Neural crest cell (in vitro differentiated cells): ENCODE data around the gene SNCB. TPM values are rescaled to one million over a fixed set of nuclear protein-coding genes. Genes with fewer than 3 reads are reported as not detected.

Source experiments
- DNase-seq: peaks from one replicate; pipeline ENCODE4 v3.0.0; 2021; ENCODE audit warnings: low read depth, mixed read lengths, low spot score
- H3K27ac Mint-ChIP-seq: one replicate; pipeline ENCODE4 v1.8.0; 2021; ENCODE audit warnings: mild to moderate bottlenecking, mixed read lengths; ENCODE audit not compliant: unreplicated experiment
- H3K27me3 Mint-ChIP-seq: 2 replicates; pipeline ENCODE4 v1.8.0; 2021; ENCODE audit warnings: low read depth, mild to moderate bottlenecking, mixed read lengths
- H3K36me3 Mint-ChIP-seq: 2 replicates; pipeline ENCODE4 v1.8.0; 2021; ENCODE audit warnings: low read depth, mild to moderate bottlenecking, mixed read lengths
- H3K4me1 Mint-ChIP-seq: 2 replicates; pipeline ENCODE4 v1.8.0; 2021; ENCODE audit warnings: mixed read lengths
- H3K4me3 Mint-ChIP-seq: one replicate; pipeline ENCODE4 v1.8.0; 2021; ENCODE audit warnings: mild to moderate bottlenecking, mixed read lengths
- H3K9me3 Mint-ChIP-seq: 2 replicates; pipeline ENCODE4 v1.8.0; 2021; ENCODE audit warnings: mixed read lengths
- total RNA-seq: library from RNA; stranded (reverse); gene quantifications from 2 replicates; pipeline ENCODE4 v1.2.1, GENCODE V29; 2021
- TF ChIP-seq, protein P1 (sequence below): fragments of 200-600 bp; sonication (generic); conservative IDR thresholded peaks from 2 replicates; pipeline ENCODE4 v1.5.0; 2021; ENCODE audit warnings: antibody characterized with exemption, mild to moderate bottlenecking

Gene SNCB
- total RNA-seq, 1 donor from 2014 or later, result 0.40 TPM

GRCh38 chr5:176659512-176659839 is 29.1 kb upstream of the SNCB start:
- no peak overlapping the region for H3K4me3 Mint-ChIP-seq
- peaks cover 6% of the 10 kb centered on the region for H3K27me3 Mint-ChIP-seq
- peaks cover 5% of the 10 kb centered on the region for H3K4me1 Mint-ChIP-seq
- no peaks in the 10 kb centered on the region for H3K9me3 Mint-ChIP-seq
- no peaks in the 10 kb centered on the region for H3K36me3 Mint-ChIP-seq
- TF ChIP-seq, protein P1, sequence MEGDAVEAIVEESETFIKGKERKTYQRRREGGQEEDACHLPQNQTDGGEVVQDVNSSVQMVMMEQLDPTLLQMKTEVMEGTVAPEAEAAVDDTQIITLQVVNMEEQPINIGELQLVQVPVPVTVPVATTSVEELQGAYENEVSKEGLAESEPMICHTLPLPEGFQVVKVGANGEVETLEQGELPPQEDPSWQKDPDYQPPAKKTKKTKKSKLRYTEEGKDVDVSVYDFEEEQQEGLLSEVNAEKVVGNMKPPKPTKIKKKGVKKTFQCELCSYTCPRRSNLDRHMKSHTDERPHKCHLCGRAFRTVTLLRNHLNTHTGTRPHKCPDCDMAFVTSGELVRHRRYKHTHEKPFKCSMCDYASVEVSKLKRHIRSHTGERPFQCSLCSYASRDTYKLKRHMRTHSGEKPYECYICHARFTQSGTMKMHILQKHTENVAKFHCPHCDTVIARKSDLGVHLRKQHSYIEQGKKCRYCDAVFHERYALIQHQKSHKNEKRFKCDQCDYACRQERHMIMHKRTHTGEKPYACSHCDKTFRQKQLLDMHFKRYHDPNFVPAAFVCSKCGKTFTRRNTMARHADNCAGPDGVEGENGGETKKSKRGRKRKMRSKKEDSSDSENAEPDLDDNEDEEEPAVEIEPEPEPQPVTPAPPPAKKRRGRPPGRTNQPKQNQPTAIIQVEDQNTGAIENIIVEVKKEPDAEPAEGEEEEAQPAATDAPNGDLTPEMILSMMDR, result no peak
- DNase-seq, result no peak
- H3K27ac Mint-ChIP-seq, result no peak overlapping the region

DNA sequence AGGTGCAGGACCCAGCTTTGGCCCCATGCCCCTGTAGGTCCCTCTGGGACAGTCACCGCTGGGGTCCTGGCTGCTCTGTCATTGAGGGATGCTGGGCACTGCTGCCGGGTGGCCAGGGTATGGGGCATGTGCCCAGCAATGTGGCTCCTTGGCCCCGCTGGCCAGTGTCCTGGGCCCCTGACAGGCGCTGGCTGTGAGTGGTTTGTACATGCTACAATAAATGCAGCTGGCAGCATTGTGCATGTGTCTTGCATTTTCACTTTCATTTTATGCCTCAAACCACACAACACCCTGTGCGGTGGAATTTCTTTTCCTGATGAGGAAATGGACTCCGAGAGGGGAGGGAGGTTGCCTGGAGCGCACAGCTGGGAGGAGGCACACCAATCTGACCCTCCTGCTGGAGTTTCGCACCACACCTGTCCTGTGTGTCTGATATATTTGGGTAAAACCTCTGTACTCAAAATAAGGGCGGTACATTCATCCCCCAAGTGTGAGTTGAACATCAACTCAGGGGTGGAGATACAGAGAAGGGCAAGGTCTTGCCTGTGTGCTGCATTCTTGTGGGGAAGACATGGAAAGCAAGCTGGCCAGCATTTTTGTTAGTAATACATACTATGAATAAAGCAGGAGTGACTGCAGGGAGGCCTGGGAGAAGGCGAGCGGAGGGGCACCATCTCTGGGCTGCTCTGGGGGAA is 28.6 kb upstream of the SNCB start:
- Mint-ChIP-seq H3K4me1 (peaks cover 5% of the 10 kb centered on the region), H3K4me3 (no peak overlapping the region), H3K27ac (no peak overlapping the region), H3K36me3 (no peaks in the 10 kb centered on the region), H3K9me3 (no peaks in the 10 kb centered on the region), H3K27me3 (peaks cover 2% of the 10 kb centered on the region)
- TF ChIP-seq, protein P1, result no peak
- DNase-seq, result no peak

- peaks cover 5% of the 10 kb centered on the region for H3K4me1 Mint-ChIP-seq
- H3K27me3 Mint-ChIP-seq, result no peaks in the 10 kb centered on the region
- no peaks in the 10 kb centered on the region for H3K9me3 Mint-ChIP-seq
- peak overlapping the region; percentile 71 for H3K4me3 Mint-ChIP-seq
- TF ChIP-seq, protein P1, result peak; percentile 85
- peak; percentile 70 for DNase-seq
- H3K27ac Mint-ChIP-seq, result no peak overlapping the region
- H3K36me3 Mint-ChIP-seq, result peaks cover 3% of the 10 kb centered on the region
Measured at GRCh38 chr5:176658007-176658599, 27.8 kb upstream of the SNCB start.

- TF ChIP-seq, protein P1, result no peak
- no peaks in the 10 kb centered on the region for H3K27me3 Mint-ChIP-seq
- no peak overlapping the region for H3K27ac Mint-ChIP-seq
- no peak for DNase-seq
- peaks cover 5% of the 10 kb centered on the region for H3K4me1 Mint-ChIP-seq
- peaks cover 3% of the 10 kb centered on the region for H3K36me3 Mint-ChIP-seq
- no peak overlapping the region for H3K4me3 Mint-ChIP-seq
- H3K9me3 Mint-ChIP-seq, result no peaks in the 10 kb centered on the region
Measured at GRCh38 chr5:176656467-176656990, 26.2 kb upstream of the SNCB start.

DNA sequence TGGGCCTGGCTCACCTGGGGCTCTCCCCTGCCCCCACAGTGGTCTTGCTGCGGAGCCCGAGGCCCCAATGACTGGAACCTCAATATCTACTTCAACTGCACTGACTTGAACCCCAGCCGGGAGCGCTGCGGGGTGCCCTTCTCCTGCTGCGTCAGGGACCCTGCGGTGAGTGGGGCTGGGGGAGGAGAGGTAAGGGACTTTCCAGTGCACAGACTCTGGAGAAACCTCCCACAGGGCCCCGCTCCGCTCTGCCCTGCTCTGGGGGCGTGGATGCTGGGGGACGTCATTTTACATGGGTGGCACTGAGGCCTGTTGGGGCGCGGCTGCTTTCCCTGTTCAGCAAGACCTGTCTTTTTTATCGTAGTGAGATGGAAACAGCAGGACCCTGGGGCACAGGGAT is 24.5 kb upstream of the SNCB start:
- TF ChIP-seq, protein P1, result no peak
- peaks cover 3% of the 10 kb centered on the region for H3K36me3 Mint-ChIP-seq
- H3K9me3 Mint-ChIP-seq, result no peaks in the 10 kb centered on the region
- H3K27ac Mint-ChIP-seq, result no peak overlapping the region
- H3K4me3 Mint-ChIP-seq, result no peak overlapping the region
- no peaks in the 10 kb centered on the region for H3K27me3 Mint-ChIP-seq
- no peak for DNase-seq
- H3K4me1 Mint-ChIP-seq, result peaks cover 5% of the 10 kb centered on the region
